ENCODE data around the gene SLC35F1.

Gene SLC35F1

GRCh38 chr6:117911150-117911549 lies 4.1 kb downstream of the SLC35F1 start:
- CTCF ChIA-PET: interaction anchor here (1.0 kb wide), 1 partner anchor 36 kb away, joined by 3 read pairs; no protein-coding TSS in a partner anchor
- POLR2A ChIA-PET: no interaction called here
- 0 out of 2 replicates have a peak, but pooled peaks cover 1% of the 10 kb centered on the region for H3K4me1 ChIP-seq (ENCODE audit: control insufficient read depth, insufficient read depth, low read length)
- no peak overlapping the region for H3K4me3 ChIP-seq (ENCODE audit: low read depth, low read length)
- H3K36me3 ChIP-seq (ENCODE audit: control insufficient read depth in 2 of 2, insufficient read depth in 1 of 2, low read length in 2 of 2): no peaks in the 10 kb centered on the region
- H3K27ac ChIP-seq (ENCODE audit: extremely low read depth, low read depth, low read length): no peak overlapping the region
- TF ChIP-seq ZNF596 (tag by site-specific recombination; IDR thresholded peaks at IDR 0.05): no peak
- no peak for TF ChIP-seq ZNF510 (tag by site-specific recombination; IDR thresholded peaks at IDR 0.05; ENCODE audit: insufficient replicate concordance)
- no peak for TF ChIP-seq OVOL3 (tag by site-specific recombination; IDR thresholded peaks at IDR 0.05)
- TF ChIP-seq HOXD13 (CRISPR knock-in tag; IDR thresholded peaks at IDR 0.05; ENCODE audit: borderline replicate concordance): no peak
- TF ChIP-seq ZSCAN5A (tag by site-specific recombination; IDR thresholded peaks at IDR 0.05): no peak
- TF ChIP-seq KLF16 (tag by site-specific recombination; IDR thresholded peaks at IDR 0.05): no peak
- no peak for TF ChIP-seq ZNF335 (tag by site-specific recombination; conservative IDR thresholded peaks at IDR 0.05)
- no peak for TF ChIP-seq ZNF626 (tag by site-specific recombination; IDR thresholded peaks at IDR 0.05)
- TF ChIP-seq ZNF654 (tag by site-specific recombination; IDR thresholded peaks at IDR 0.05; ENCODE audit: low read depth): no peak
- H3K9me3 ChIP-seq (ENCODE audit: control insufficient read depth, insufficient read depth, low read depth, low read length): no peaks in the 10 kb centered on the region

- POLR2A ChIA-PET: no interaction called here
- H3K4me1 ChIP-seq (ENCODE audit: control insufficient read depth, insufficient read depth, low read length): no peaks in the 10 kb centered on the region
- no peak overlapping the region for H3K27ac ChIP-seq (ENCODE audit: extremely low read depth, low read depth, low read length)
- TF ChIP-seq OSR2 (tag by site-specific recombination; IDR thresholded peaks at IDR 0.05) (no peak), ZNF157 (tag by site-specific recombination; IDR thresholded peaks at IDR 0.05) (no peak), TRIM28 (IDR thresholded peaks at IDR 0.05; ENCODE audit: borderline replicate concordance, low read length) (no peak), REST (tag by site-specific recombination; IDR thresholded peaks at IDR 0.05) (no peak), ZBTB11 (tag by site-specific recombination; conservative IDR thresholded peaks at IDR 0.05; ENCODE audit: low read depth) (no peak), ZNF416 (tag by site-specific recombination; IDR thresholded peaks at IDR 0.05) (no peak), ZFP41 (tag by site-specific recombination; IDR thresholded peaks at IDR 0.05; ENCODE audit: borderline replicate concordance) (no peak)
- H3K36me3 ChIP-seq (ENCODE audit: control insufficient read depth in 2 of 2, insufficient read depth in 1 of 2, low read length in 2 of 2): no peaks in the 10 kb centered on the region
- H3K4me3 ChIP-seq (ENCODE audit: low read depth, low read length): no peak overlapping the region
- no peaks in the 10 kb centered on the region for H3K9me3 ChIP-seq (ENCODE audit: control insufficient read depth, insufficient read depth, low read depth, low read length)
- CTCF ChIA-PET: interaction anchor here (1.0 kb wide), 1 partner anchor 35 kb away, joined by 3 read pairs; no protein-coding TSS in a partner anchor
Measured at GRCh38 chr6:117911660-117912059, 4.6 kb downstream of the SLC35F1 start.
